Left lung (tissue), 10 donors: ENCODE data around the gene CALML6. TPM values are rescaled to one million over a fixed set of nuclear protein-coding genes. Genes with fewer than 3 reads are reported as not detected.
A peak's percentile ranks its signal among the peaks of the same experiment; 100 is the strongest.

Experiments
- ATAC-seq: fragments of 200-7000 bp; cut with Tn5 transposase; one replicate; pipeline ENCODE4 v1.9.1; 2020; ENCODE audit warnings: moderate library complexity
- DNase-seq, 4 donors: peaks; one replicate each; pipeline ENCODE4 v3.0.0-alpha.2; 2013 to 2020
- H3K27ac ChIP-seq, 2 donors: fragments of 200-600 bp; sonication (generic) in 1 of 2; one replicate each; pipeline versions ENCODE4 v1.5.0 to v1.8.0; 2020 to 2021
- H3K27me3 ChIP-seq, 2 donors: fragments of 200-600 bp; sonication (generic) in 1 of 2; one replicate each; pipeline versions ENCODE4 v1.5.0 to v1.8.0; 2020 to 2021
- H3K36me3 ChIP-seq, 2 donors: fragments of 200-600 bp; sonication (generic) in 1 of 2; one replicate each; pipeline versions ENCODE4 v1.5.0 to v1.8.0; 2020 to 2021
- H3K4me1 ChIP-seq, 2 donors: fragments of 200-600 bp; one replicate each; pipeline ENCODE4 v1.8.0; 2021
- H3K4me3 ChIP-seq, 2 donors: fragments of 200-600 bp; sonication (generic) in 1 of 2; one replicate each; pipeline versions ENCODE4 v1.5.0 to v1.8.0; 2020 to 2021; ENCODE audit warnings: mild to moderate bottlenecking in 1 of 2
- H3K9me3 ChIP-seq, 2 donors: fragments of 200-600 bp; sonication (generic) in 1 of 2; one replicate each; pipeline versions ENCODE4 v1.5.0 to v1.8.0; 2020 to 2021
- intact Hi-C, 2 donors: fragments of 100-400 bp; cut with DNase I; formaldehyde crosslinking; loops; one replicate each; pipeline versions ENCODE4 v1.11.2 to v1.14.2; 2022
- polyA plus RNA-seq, 6 donors: library from polyadenylated mRNA; unstranded; fragments of 120-200 nt; gene quantifications; one replicate each; pipeline ENCODE4 v1.2.1, GENCODE V29; 2013; ENCODE audit not compliant: insufficient read length in 6 of 6
- total RNA-seq, 2 donors: library from RNA; stranded (reverse); fragmentation: NEBNext Ultra II Directional; extraction: Animal tissue kit (Norgen Biotek cat#: 25700); gene quantifications; one replicate each; pipeline ENCODE4 v1.2.1, GENCODE V29; 2021
- TF ChIP-seq, protein P1 (sequence below), 2 donors: fragments of 200-600 bp; sonication (generic) in 1 of 2; IDR thresholded peaks; one replicate each; pipeline versions ENCODE4 v1.5.0 to v1.8.0; 2021; ENCODE audit warnings: antibody characterized with exemption in 2 of 2
- donor health status: DM: no; HTN: yes; CAD: no.
- donor health status: DM: no; HTN: no; CAD: no.

CALML6 gene
- total and polyA plus RNA-seq, 8 donors: 0.67 to 1.5 (median 0.91) TPM

DNA sequence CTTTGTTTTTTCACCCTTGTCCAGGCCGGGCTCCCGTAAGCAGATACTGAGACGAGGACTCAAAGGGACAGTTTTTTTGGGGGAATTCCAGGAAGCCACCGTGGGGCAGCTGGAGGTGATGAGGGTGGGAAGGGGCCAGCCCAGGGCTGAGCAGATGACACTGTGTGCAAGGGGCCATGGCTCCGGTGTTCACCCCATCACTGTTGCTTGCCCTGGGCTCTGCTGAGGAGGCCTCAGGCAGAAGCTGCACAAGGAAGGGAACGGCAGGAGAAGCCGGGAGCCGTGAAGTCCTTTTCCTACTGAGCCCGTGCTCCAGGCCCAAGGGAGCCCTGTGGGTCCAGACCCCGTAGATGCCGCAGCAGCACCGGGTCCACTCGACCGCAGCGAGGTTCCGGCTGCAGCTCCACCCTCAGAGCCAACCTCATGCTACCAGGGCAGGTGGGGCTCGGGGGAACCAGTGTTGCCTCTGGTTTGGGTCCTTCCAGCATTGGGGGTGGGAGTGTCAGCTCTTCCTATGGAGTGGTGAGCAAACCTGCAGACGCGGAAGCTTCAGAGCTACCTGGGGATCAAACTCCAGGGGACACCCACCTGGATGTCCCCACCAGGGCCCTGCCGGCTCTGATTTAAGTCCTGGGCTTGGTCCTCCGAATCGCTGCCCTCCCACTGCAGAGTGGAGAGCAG is 4.3 kb upstream of the CALML6 start:
- intact Hi-C loops: no loop called here
- Histone ChIP-seq H3K36me3 (no peaks in the 10 kb centered on the region), H3K9me3 (no peaks in the 10 kb centered on the region), H3K27me3 (no peaks in the 10 kb centered on the region), H3K4me3 (no peak overlapping the region), H3K4me1 (peaks cover 5 to 24% of the 10 kb centered on the region in 2 donors), H3K27ac (no peak overlapping the region)
- peak in 1 of 4 donors; percentile 64 for DNase-seq
- TF ChIP-seq, protein P1, sequence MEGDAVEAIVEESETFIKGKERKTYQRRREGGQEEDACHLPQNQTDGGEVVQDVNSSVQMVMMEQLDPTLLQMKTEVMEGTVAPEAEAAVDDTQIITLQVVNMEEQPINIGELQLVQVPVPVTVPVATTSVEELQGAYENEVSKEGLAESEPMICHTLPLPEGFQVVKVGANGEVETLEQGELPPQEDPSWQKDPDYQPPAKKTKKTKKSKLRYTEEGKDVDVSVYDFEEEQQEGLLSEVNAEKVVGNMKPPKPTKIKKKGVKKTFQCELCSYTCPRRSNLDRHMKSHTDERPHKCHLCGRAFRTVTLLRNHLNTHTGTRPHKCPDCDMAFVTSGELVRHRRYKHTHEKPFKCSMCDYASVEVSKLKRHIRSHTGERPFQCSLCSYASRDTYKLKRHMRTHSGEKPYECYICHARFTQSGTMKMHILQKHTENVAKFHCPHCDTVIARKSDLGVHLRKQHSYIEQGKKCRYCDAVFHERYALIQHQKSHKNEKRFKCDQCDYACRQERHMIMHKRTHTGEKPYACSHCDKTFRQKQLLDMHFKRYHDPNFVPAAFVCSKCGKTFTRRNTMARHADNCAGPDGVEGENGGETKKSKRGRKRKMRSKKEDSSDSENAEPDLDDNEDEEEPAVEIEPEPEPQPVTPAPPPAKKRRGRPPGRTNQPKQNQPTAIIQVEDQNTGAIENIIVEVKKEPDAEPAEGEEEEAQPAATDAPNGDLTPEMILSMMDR (IDR thresholded peaks at IDR 0.05): no peak
- no peak for ATAC-seq

DNA sequence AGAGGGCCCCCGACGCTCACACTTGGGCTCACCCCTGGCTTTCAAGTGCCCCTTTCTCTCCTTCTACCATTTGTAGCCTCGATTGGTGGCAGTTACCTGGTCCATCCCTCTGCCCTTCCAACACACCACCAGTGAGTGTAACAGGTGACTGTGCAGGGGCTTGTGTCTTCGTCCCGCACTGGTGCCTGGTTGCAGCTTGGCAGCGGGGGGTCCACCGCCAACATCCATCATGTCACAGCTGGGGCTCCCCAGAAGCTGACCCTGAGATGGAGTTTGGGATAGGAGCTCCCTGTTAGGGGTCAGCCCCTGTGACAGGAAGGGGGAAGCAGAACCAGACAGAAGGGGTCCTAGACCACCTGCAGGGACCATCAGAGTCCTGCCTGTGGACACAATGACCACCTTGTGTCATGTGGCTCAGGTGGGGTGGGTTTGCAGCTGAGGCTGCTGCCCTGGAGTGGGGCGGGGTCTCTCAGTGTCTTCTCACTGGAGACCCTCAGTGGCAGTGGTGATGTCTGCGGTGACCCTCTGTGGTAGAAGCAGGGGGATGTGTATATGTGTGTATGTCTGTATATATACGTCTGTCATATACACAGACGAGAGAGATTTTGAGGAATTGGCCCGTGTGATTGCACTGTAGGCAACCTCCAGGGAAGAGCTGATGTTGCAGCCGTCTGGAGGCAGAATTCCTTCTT is 3.6 kb upstream of the CALML6 start:
- intact Hi-C loops: no loop called here
- Histone ChIP-seq H3K27ac (no peak overlapping the region), H3K36me3 (no peaks in the 10 kb centered on the region), H3K27me3 (no peaks in the 10 kb centered on the region), H3K4me1 (peaks cover 5 to 19% of the 10 kb centered on the region in 2 donors), H3K4me3 (no peak overlapping the region), H3K9me3 (no peaks in the 10 kb centered on the region)
- ATAC-seq (no peak), DNase-seq (peak in 1 of 4 donors; percentile 45)
- TF ChIP-seq, protein P1 (IDR thresholded peaks at IDR 0.05): no peak

DNA sequence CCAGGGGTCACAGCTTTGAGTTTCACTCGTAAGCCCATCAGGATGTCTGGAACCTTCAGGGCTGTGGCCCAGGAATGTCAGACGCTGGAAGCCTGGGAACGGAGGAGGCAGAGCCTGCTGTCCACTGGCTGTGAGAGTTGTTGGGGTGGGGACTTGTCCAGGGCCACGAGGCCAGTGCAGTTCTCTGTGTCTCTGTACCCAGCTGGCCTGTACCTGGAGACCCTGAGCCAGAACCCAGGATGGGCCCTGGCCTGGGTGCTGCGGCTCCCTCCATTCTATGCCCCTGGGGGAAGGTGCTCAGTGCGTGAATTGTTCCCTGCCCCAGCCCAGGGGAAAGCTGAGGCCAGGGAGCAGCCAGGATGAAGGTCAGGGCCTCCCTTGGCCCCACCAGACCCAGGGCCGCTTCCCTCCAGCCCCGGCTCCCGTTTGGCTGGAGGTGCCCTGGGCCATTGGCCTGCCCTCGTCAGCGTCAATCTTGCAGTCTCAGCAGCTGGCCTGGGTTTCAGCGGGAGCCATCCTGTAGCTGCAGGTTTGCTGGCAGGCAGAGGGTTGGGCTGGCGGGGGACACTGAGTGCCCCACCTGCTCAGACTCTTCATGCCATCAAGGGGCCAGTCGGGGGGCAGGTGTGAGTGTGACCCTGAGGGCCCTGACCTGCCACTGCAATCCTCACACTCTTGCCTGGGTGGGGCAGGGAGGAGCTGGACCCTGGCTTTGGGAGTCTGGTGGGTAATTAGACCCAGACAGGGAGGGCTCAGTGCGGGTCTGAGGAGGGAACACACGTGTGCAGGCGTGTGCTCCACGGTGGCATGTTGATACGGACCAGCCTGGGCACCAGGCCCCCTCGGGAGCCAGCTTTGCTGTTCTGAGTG is 724 bp upstream of the CALML6 start:
- peaks cover 0 to 8% of the 10 kb centered on the region in 2 donors for H3K27me3 ChIP-seq
- DNase-seq (no peak), ATAC-seq (no peak)
- H3K4me3 ChIP-seq: no peak overlapping the region
- H3K36me3 ChIP-seq: no peaks in the 10 kb centered on the region
- no peak overlapping the region for H3K27ac ChIP-seq
- H3K9me3 ChIP-seq: no peaks in the 10 kb centered on the region
- TF ChIP-seq, protein P1 (IDR thresholded peaks at IDR 0.05): no peak
- intact Hi-C loops: no loop called here
- peaks cover 6 to 18% of the 10 kb centered on the region in 2 donors for H3K4me1 ChIP-seq

DNA sequence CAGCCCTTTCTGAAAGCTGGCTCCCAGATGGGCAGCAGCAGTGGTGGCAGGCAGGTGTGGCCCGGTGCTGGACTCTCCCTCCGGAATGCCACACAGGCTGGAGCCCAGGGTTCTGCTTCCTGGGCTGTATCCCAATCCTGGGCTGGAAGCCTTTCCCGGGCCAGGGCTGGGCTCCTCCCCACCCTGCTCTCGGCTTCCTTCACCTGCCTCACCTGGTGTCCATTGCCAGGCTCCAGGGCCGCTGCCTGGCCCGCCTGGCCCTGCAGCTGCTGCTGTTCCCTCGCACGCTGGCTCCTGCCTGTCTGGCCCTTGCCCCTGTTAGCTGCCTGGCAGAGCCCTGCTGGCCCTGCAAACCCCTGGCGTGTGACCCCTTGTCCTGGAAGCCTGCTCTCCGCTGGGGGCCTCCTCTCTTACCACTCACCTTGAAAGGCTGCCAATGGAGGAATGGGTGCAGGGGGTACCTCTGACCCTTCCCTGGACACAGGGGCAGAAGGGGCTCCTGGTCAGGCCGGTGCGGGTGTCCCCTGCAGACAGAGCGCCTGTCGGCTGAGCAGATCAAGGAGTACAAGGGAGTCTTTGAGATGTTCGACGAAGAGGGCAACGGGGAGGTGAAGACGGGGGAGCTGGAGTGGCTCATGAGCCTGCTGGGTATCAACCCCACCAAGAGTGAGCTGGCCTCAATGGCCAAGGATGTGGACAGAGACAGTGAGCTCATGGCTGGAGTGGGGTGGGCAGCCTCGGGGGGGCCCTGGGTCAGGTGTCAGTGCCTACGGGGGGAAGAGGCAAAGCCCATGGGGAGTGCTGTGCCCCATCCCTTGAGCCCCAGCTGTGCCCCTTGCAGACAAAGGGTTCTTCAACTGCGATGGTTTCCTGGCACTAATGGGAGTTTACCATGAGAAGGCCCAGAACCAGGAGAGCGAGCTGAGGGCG is 1.1 kb downstream of the CALML6 start:
- ATAC-seq: no peak
- no peak overlapping the region for H3K27ac ChIP-seq
- intact Hi-C loops: no loop called here

More for the DNA sequence above, 1.1 kb downstream of the CALML6 start:
- TF ChIP-seq, protein P1 (IDR thresholded peaks at IDR 0.05): no peak
- no peaks in the 10 kb centered on the region for H3K36me3 ChIP-seq
- H3K4me1 ChIP-seq: peaks cover 6 to 13% of the 10 kb centered on the region in 2 donors
- H3K4me3 ChIP-seq: no peak overlapping the region
- no peak for DNase-seq
- H3K9me3 ChIP-seq: no peaks in the 10 kb centered on the region
- peaks cover 0 to 8% of the 10 kb centered on the region in 2 donors for H3K27me3 ChIP-seq
